ENCODE measurements around the gene EMX2.
A peak's percentile ranks its signal among the peaks of the same experiment; 100 is the strongest.
"Not testable (repeated sequence)": the region's sequence is repeated elsewhere in the genome, so short reads cannot be mapped to it uniquely, and the experiment has no call there.

Gene EMX2

GRCh38 chr10:117542706-117543224, at the start of gene EMX2:
TSS of gene EMX2 (plus strand) at chr10:117542746. CDS start at chr10:117543268, 522 bp downstream.
- DNase-seq (ENCODE audit: low spot score), result no peak

GRCh38 chr10:117496031-117496430, 46.5 kb upstream of the EMX2 start:
- no peak for DNase-seq (ENCODE audit: low spot score)

- peak; percentile 61 for DNase-seq (ENCODE audit: low spot score)
These were observed 45.9 kb upstream of the EMX2 start for GRCh38 chr10:117496616-117497028.

GRCh38 chr10:117497736-117498135, 44.8 kb upstream of the EMX2 start:
- DNase-seq (ENCODE audit: low spot score), result no peak

GRCh38 chr10:117499248-117500105, 43.1 kb upstream of the EMX2 start:
- DNase-seq (ENCODE audit: low spot score), result no peak

- DNase-seq (ENCODE audit: low spot score), result no peak
These were observed 42.1 kb upstream of the EMX2 start for GRCh38 chr10:117500456-117500855.

- no peak for DNase-seq (ENCODE audit: low spot score)
These were observed 41.0 kb upstream of the EMX2 start for GRCh38 chr10:117501460-117502035.

- DNase-seq (ENCODE audit: low spot score), result no peak
These were observed 39.9 kb upstream of the EMX2 start for GRCh38 chr10:117502421-117503243.

GRCh38 chr10:117503244-117504205, 39.0 kb upstream of the EMX2 start:
- no peak for DNase-seq (ENCODE audit: low spot score)

- DNase-seq (ENCODE audit: low spot score), result no peak
These were observed 38.0 kb upstream of the EMX2 start for GRCh38 chr10:117504562-117504961.

GRCh38 chr10:117507081-117507480, 35.5 kb upstream of the EMX2 start:
- not testable (repeated sequence) for DNase-seq (ENCODE audit: low spot score)

- DNase-seq (ENCODE audit: low spot score), result no peak
These were observed 33.0 kb upstream of the EMX2 start for GRCh38 chr10:117509573-117509972.

GRCh38 chr10:117511601-117512390, 30.8 kb upstream of the EMX2 start:
- DNase-seq (ENCODE audit: low spot score), result no peak

- no peak for DNase-seq (ENCODE audit: low spot score)
These were observed 27.6 kb upstream of the EMX2 start for GRCh38 chr10:117514971-117515370.

- no peak for DNase-seq (ENCODE audit: low spot score)
These were observed 25.9 kb upstream of the EMX2 start for GRCh38 chr10:117516681-117517080.

- no peak for DNase-seq (ENCODE audit: low spot score)
These were observed 24.3 kb upstream of the EMX2 start for GRCh38 chr10:117518246-117518645.

- no peak for DNase-seq (ENCODE audit: low spot score)
These were observed 23.3 kb upstream of the EMX2 start for GRCh38 chr10:117519286-117519685.

- DNase-seq (ENCODE audit: low spot score), result no peak
These were observed 22.7 kb upstream of the EMX2 start for GRCh38 chr10:117519879-117520278.

GRCh38 chr10:117530791-117531190, 11.8 kb upstream of the EMX2 start:
- no peak for DNase-seq (ENCODE audit: low spot score)

GRCh38 chr10:117531371-117532002, 11.1 kb upstream of the EMX2 start:
- DNase-seq (ENCODE audit: low spot score), result no peak

Data from CD4-positive, alpha-beta T cell treated with Interleukin-15 for 4 hours (primary cell).